Immature natural killer cell (primary cell): ENCODE measurements around the gene USP34. TPM values are rescaled to one million over a fixed set of nuclear protein-coding genes. Genes with fewer than 3 reads are reported as not detected.

Source experiments
- DNase-seq, 3 donors: peaks; one replicate each; pipeline ENCODE4 v3.0.0; 2022; ENCODE audit warnings: mixed read lengths in 1 of 3
- H3K27ac Mint-ChIP-seq, 6 donors: one replicate each; pipeline ENCODE4 v1.8.0; 2020; ENCODE audit warnings: mixed read lengths in 6 of 6, mild to moderate bottlenecking in 5 of 6, inconsistent platforms in 4 of 6, moderate library complexity in 3 of 6
- H3K27me3 Mint-ChIP-seq, 3 donors: one replicate each; pipeline ENCODE4 v1.8.0; 2020 to 2021; ENCODE audit warnings: low read depth in 3 of 3, mild to moderate bottlenecking in 3 of 3, mixed read lengths in 3 of 3, moderate library complexity in 3 of 3, inconsistent platforms in 1 of 3
- H3K36me3 Mint-ChIP-seq, 3 donors: one replicate each; pipeline ENCODE4 v1.8.0; 2020; ENCODE audit warnings: mixed read lengths in 3 of 3, inconsistent platforms in 2 of 3, mild to moderate bottlenecking in 2 of 3
- H3K4me1 Mint-ChIP-seq, 2 donors: one replicate each; pipeline ENCODE4 v1.8.0; 2020; ENCODE audit warnings: inconsistent platforms in 2 of 2, mild to moderate bottlenecking in 2 of 2, mixed read lengths in 2 of 2, moderate library complexity in 1 of 2
- H3K4me3 Mint-ChIP-seq, 5 donors: one replicate each; pipeline ENCODE4 v1.8.0; 2020; ENCODE audit warnings: mild to moderate bottlenecking in 5 of 5, mixed read lengths in 5 of 5, inconsistent platforms in 3 of 5, moderate library complexity in 3 of 5
- H3K9me3 Mint-ChIP-seq, 6 donors: one replicate each; pipeline ENCODE4 v1.8.0; 2020; ENCODE audit warnings: mild to moderate bottlenecking in 6 of 6, mixed read lengths in 6 of 6, inconsistent platforms in 4 of 6, moderate library complexity in 3 of 6
- polyA plus RNA-seq, 3 donors: library from polyadenylated mRNA; unstranded; fragments of 300-500 nt; fragmentation: Illumina TruSeq; gene quantifications; one replicate each; pipeline ENCODE4 v1.2.3, GENCODE V29; 2021

USP34 gene
- polyA plus RNA-seq, 3 donors from 2014 or later, result 9.0 to 37.3 (median 16.3) TPM

DNA sequence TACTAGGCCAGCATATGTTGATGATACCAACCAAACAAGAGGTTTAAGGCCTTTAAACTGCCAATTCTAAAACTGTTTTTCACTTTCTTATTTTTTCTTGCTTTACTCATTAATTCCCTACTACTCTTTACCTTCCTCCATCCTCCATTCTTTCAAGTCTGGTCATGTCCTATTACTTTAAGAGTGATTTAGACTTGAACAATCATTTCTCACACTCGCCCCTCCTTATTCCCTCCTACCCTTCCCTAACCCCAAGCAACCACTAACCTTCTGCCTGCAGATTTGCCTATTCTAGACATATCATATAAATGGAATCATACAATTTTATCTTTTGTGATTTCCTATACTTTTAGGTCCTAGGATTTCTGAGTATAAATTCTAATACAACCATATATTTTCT, 127.7 kb downstream of the USP34 start:
- H3K4me3 Mint-ChIP-seq, result no peak overlapping the region
- H3K4me1 Mint-ChIP-seq, result no peaks in the 10 kb centered on the region
- H3K27me3 Mint-ChIP-seq, result no peaks in the 10 kb centered on the region
- H3K9me3 Mint-ChIP-seq, result no peaks in the 10 kb centered on the region
- peak overlapping the region in 2 of 6 donors; percentile 15 to 23 for H3K27ac Mint-ChIP-seq
- no peak for DNase-seq
- H3K36me3 Mint-ChIP-seq, result peaks cover 28 to 42% (median 28%) of the 10 kb centered on the region in 3 donors

DNA sequence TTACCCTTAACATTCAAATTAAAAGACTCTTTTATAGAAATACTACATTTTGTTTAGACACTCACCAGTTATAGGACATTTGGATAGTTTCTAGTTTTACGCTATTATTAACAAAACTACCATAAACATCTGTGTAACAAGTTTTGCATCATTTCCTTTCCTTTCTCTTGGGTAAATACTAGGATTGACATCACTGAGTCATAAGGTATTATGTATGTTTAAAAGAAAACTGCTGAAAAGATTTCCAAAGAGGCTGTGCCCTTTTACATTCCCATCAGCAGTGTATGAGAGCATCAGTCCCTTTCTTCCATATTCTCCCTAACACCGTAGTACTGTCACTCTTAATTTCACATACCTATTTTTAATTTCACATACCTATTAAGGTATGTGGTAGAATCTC, 130.6 kb downstream of the USP34 start:
- no peak for DNase-seq

DNA sequence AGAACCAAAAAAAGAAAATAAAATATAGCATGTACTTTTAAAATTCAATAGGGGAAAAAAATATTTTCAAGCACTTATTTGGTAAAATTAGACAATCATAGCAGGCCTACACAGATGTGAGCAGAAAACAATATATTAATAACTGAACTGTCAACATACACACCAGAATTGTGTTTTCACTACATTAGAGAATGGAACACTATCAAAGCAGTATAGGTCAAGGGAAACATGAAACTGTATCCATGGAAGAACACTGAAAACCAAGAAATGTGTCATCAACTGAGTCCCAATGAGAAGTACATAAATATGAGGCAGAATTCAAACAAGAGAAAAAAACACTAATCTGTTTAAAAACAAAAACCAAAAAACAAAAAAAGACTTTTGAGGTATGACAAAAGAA, 132.4 kb downstream of the USP34 start:
- DNase-seq, result no peak
- Mint-ChIP-seq H3K4me1 (peaks cover 0 to 10% of the 10 kb centered on the region in 2 donors), H3K9me3 (no peaks in the 10 kb centered on the region), H3K27me3 (no peaks in the 10 kb centered on the region), H3K27ac (peak overlapping the region in 3 of 6 donors; percentile 3 to 33 (median 29)), H3K36me3 (peaks cover 19 to 34% (median 24%) of the 10 kb centered on the region in 3 donors), H3K4me3 (no peak overlapping the region)

More for the DNA sequence above, 130.6 kb downstream of the USP34 start:
- Mint-ChIP-seq H3K36me3 (peaks cover 20 to 38% (median 26%) of the 10 kb centered on the region in 3 donors), H3K4me1 (peaks cover 0 to 5% of the 10 kb centered on the region in 2 donors), H3K27ac (peak overlapping the region in 2 of 6 donors; percentile 62 to 66), H3K4me3 (no peak overlapping the region), H3K9me3 (no peaks in the 10 kb centered on the region), H3K27me3 (no peaks in the 10 kb centered on the region)

DNA sequence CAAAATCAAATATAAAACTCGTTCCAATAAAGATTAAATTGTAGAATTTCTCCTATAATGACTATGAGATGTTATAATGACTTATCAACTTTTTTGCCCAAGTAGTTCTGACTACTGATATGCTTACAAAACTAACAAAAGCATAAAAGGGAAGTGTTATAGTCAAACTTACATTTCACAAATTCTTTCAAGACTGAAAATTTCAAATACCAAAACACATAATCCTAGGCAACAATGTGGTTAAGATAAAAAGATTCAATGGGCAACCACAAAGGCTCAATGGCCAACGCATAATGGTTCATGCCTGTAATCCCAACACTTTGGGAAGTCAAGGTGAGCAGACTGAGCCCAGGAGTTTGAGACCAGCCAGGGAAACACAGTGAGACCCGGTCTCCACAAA, 135.7 kb downstream of the USP34 start:
- Mint-ChIP-seq H3K27me3 (no peaks in the 10 kb centered on the region), H3K4me3 (no peak overlapping the region), H3K9me3 (no peaks in the 10 kb centered on the region), H3K4me1 (peaks cover 0 to 10% of the 10 kb centered on the region in 2 donors), H3K27ac (peak overlapping the region in 1 of 6 donors; percentile 1), H3K36me3 (peaks cover 3 to 32% (median 13%) of the 10 kb centered on the region in 3 donors)
- no peak for DNase-seq

DNA sequence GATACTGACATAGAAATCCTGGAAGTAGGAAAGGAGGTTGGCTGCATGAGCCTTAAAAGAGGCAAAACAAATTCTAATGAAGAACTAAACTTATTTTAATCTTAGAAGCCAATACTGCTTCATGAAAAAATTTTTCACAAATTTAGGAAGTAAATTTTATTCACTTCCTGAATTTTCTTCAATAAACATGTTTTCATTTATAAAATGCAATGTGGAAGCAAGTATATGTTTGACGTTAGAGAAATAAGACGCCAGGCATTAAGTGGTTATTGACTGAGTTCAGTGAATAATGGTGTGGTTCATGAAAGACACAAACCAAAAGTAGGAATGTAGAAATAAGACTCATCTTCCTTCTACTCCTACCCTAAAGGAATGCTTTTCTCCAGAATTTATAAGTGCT, 136.4 kb downstream of the USP34 start:
- Mint-ChIP-seq H3K36me3 (peaks cover 9 to 38% (median 13%) of the 10 kb centered on the region in 3 donors), H3K4me1 (peaks cover 0 to 10% of the 10 kb centered on the region in 2 donors), H3K27me3 (no peaks in the 10 kb centered on the region), H3K9me3 (no peaks in the 10 kb centered on the region), H3K4me3 (no peak overlapping the region), H3K27ac (no peak overlapping the region)
- DNase-seq, result no peak

DNA sequence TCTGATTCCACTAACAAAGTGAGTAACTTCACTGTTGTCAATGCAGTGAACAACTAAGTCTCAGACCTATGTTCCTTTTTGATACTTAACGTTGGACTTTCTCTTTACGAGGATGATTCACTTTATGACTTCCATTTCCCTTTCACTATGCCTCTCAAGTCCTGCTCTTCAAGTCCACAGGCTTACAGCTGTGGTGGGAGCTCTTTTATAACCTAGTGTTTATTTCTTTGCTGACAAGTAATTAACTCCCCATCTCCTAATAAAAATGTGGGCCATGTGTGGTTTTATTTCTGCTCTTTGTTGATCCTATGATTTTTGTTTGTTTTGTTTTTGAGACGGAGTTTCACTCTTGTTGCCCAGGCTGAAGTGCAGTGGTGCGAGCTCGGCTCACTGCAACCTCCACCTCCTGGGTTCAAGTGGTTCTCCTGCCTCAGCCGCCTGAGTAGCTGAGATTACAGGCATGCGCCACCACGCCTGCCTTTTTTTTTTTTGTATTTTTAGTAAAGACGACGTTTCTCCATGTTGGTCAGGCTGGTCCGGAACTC, 142.1 kb downstream of the USP34 start:
- DNase-seq, result no peak
- Mint-ChIP-seq H3K4me1 (peaks cover 8 to 24% of the 10 kb centered on the region in 2 donors), H3K36me3 (peaks cover 7 to 34% (median 9%) of the 10 kb centered on the region in 3 donors), H3K9me3 (no peaks in the 10 kb centered on the region), H3K27ac (peak overlapping the region in 1 of 6 donors; percentile 39), H3K4me3 (peak overlapping the region in 1 of 5 donors; percentile 24), H3K27me3 (peaks cover 0 to 2% (median 0%) of the 10 kb centered on the region in 3 donors)

DNA sequence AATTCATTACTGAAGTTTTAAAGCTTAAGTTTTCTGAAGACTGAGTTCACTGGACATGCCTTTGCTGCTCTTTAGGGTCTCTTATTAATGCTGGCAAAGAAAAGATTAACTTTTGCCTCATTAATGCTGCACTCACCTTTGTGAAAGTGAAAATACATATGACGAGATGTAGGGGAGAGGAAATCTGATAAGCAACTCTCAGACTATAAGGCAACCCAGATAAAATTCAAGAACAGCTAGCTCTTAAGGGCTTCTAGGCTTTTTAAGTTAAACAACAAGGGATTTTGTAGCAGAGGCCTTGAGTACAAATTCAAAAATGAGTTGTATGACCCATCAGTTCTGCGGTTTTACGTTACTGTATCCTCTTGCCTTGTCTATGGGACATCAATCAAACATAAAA, 143.7 kb downstream of the USP34 start:
- Mint-ChIP-seq H3K27ac (peak overlapping the region in 5 of 6 donors; percentile 9 to 64 (median 28)), H3K9me3 (no peaks in the 10 kb centered on the region), H3K36me3 (peaks cover 8 to 34% (median 9%) of the 10 kb centered on the region in 3 donors), H3K27me3 (peaks cover 0 to 2% (median 0%) of the 10 kb centered on the region in 3 donors), H3K4me1 (peaks cover 8 to 24% of the 10 kb centered on the region in 2 donors), H3K4me3 (no peak overlapping the region)
- DNase-seq, result no peak

DNA sequence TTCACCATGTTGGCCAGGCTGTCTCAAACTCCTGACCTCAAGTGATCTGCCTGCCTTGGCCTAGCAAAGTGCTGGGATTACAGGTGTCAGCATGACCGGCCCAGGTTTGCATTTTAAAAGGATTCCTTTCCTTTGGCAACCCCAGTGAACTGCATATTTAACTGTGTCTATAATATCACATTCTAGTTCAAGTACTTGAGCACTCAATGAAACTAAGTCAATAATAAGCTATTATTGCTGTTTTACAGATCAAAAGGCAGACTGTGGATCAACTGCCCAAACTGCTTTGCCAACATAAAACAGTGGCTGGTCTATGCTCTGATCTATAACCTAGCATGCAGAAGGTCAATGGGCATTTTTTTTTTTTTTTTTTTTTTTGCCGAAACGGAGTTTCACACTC, 144.5 kb downstream of the USP34 start:
- H3K27ac Mint-ChIP-seq, result no peak overlapping the region
- no peaks in the 10 kb centered on the region for H3K9me3 Mint-ChIP-seq
- no peak overlapping the region for H3K4me3 Mint-ChIP-seq
- peaks cover 8 to 35% (median 9%) of the 10 kb centered on the region in 3 donors for H3K36me3 Mint-ChIP-seq
- DNase-seq, result no peak
- H3K4me1 Mint-ChIP-seq, result peaks cover 8 to 24% of the 10 kb centered on the region in 2 donors
- peaks cover 0 to 2% (median 0%) of the 10 kb centered on the region in 3 donors for H3K27me3 Mint-ChIP-seq

DNA sequence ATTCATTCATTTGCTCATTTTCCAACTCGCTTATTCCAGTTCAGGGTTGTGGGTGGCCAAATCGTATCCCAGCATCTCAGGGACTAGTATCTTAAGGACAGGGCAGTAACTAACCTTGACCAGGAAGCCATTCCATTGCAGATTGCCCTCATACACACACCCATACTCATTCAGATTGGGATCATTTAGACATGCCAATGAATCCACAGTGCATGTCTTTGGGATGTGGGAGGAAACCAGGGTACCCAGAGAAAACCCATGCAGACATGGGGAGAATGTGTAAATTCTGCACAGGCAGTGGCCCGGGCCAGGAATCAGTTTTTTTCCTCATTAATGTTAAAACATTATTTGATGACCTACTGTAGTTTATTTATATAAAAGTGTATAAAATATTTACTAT, 150.7 kb downstream of the USP34 start:
- no peak for DNase-seq
- Mint-ChIP-seq H3K4me3 (no peak overlapping the region), H3K36me3 (peaks cover 0 to 15% (median 4%) of the 10 kb centered on the region in 3 donors), H3K27me3 (no peaks in the 10 kb centered on the region), H3K4me1 (no peaks in the 10 kb centered on the region), H3K9me3 (no peaks in the 10 kb centered on the region), H3K27ac (peak overlapping the region in 2 of 6 donors; percentile 0 to 67)

DNA sequence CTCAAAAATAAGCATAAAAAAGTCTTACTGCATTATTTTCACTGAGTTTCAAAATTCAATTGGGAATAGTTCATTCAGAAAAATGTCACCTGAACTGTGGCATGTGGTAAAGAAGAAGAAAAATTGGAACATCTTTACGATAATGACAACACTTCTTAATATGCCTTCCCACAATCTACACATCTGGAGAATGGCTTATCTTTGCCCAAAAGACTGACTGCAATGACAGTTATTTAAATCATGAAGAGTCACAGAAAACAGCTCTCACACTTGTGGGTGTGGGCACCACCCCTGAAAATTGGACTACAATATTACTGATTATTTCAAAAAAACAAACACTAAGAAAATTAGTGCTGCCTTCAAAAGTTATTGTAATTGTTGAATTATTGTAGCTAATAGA, 152.3 kb downstream of the USP34 start:
- peak overlapping the region in 1 of 6 donors; percentile 28 for H3K27ac Mint-ChIP-seq
- peaks cover 5 to 17% (median 9%) of the 10 kb centered on the region in 3 donors for H3K36me3 Mint-ChIP-seq

DNA sequence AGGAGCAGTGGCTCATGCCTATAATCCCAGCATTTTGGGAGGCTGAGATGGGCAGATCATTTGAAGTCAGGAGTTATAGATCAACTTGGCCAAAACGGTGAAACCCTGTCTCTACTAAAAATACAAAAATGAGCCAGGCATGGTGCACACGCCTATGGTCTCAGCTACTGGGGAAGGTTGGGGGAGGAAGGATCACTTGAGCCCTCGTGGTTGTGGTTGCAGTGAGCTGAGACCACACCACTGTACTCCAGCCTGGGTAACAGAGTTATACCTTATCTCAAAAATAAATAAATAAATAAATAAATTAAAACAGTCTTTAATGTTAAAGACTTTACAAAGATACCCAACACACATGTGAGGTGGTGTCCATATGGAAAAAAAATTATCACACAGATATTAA, 174.9 kb downstream of the USP34 start:
- Mint-ChIP-seq H3K27ac (peak overlapping the region in 1 of 6 donors; percentile 55), H3K4me1 (peaks cover 7 to 12% of the 10 kb centered on the region in 2 donors), H3K4me3 (no peak overlapping the region), H3K9me3 (no peaks in the 10 kb centered on the region), H3K36me3 (peaks cover 15 to 28% (median 27%) of the 10 kb centered on the region in 3 donors), H3K27me3 (peaks cover 0 to 2% (median 0%) of the 10 kb centered on the region in 3 donors)
- no peak for DNase-seq

More for the DNA sequence above, 152.3 kb downstream of the USP34 start:
- H3K4me3 Mint-ChIP-seq, result no peak overlapping the region
- no peak for DNase-seq
- no peaks in the 10 kb centered on the region for H3K27me3 Mint-ChIP-seq
- no peaks in the 10 kb centered on the region for H3K9me3 Mint-ChIP-seq
- no peaks in the 10 kb centered on the region for H3K4me1 Mint-ChIP-seq

DNA sequence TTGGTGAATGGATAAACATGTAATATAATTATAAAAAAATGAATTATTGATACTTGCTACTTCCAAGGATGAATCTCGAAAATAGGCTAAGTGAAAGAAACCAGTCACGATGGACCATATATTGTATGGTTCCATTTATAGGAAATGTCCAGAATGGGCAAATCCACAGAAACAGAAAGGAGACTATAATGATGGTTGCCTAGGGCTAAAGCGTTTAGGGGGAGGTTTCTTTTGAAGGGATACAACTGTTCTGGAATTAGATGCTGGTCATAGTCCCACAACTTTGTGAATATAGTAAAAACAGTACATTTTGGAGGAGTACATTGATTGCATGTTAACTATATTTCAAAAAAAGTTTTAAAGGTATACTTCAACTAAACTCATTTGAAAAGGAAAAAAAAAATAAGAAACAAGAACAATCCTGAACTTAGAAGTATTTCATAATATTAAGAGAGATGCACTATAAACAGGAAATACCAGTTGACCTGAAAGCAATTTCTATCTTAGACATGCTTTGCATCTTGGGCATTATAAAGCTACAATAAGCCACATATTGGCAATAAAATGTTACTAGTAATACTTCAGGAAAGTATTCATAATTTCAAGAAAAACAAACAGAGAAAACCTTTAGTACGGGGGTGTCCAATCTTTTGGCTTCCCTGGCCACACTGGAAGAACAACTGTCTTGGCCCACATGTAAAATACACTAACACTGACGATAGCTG, 178.9 kb downstream of the USP34 start:
- DNase-seq, result no peak
- peaks cover 7 to 15% of the 10 kb centered on the region in 2 donors for H3K4me1 Mint-ChIP-seq
- no peak overlapping the region for H3K4me3 Mint-ChIP-seq
- H3K9me3 Mint-ChIP-seq, result no peaks in the 10 kb centered on the region
- peak overlapping the region in 3 of 6 donors; percentile 1 to 77 (median 50) for H3K27ac Mint-ChIP-seq
- H3K27me3 Mint-ChIP-seq, result peaks cover 0 to 1% (median 0%) of the 10 kb centered on the region in 3 donors
- peaks cover 11 to 46% (median 27%) of the 10 kb centered on the region in 3 donors for H3K36me3 Mint-ChIP-seq

DNA sequence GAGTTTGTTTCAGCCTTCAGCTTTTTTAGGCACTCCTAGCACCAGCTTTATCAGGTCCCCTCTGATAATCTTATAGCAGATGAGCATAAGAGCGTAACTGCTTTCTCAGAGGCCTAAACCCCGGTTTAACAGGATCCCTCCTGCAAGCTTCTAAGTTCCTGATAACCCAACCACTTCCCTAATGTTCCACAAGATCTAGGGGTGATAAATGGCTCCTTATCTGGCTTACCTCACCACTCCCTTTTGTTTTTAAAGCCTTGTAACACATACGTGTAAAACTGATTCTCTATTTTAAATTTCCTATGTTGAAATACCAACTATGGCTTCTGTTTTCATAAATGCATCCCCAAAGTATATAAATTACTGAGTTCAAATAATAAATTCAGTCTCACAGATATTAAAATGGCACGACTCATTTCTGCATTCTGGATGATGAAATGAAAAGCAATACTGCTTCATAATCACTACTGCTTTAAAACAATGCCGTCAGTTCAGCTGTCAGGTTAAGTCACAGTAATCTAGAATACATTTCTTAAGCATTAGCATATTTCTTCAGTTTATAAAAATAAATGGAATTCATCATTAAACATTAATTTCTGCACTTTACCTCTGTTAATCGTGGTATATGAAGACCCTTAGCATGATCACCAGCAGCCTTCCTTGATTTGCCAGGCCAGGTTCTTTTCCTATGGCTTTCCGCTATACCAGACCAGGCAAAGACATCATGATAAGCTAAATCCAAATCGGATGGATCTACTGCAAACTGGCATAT, 182.6 kb downstream of the USP34 start:
- no peak for DNase-seq
- no peaks in the 10 kb centered on the region for H3K9me3 Mint-ChIP-seq
- peaks cover 5 to 37% (median 16%) of the 10 kb centered on the region in 3 donors for H3K36me3 Mint-ChIP-seq
- H3K27ac Mint-ChIP-seq, result peak overlapping the region in 3 of 6 donors; percentile 23 to 65 (median 41)
- no peak overlapping the region for H3K4me3 Mint-ChIP-seq
- H3K27me3 Mint-ChIP-seq, result peaks cover 0 to 1% (median 0%) of the 10 kb centered on the region in 3 donors
- peaks cover 3 to 8% of the 10 kb centered on the region in 2 donors for H3K4me1 Mint-ChIP-seq
